Measurements from ENCODE around the gene LZTR1. TPM values are rescaled to one million over a fixed set of nuclear protein-coding genes. Genes with fewer than 3 reads are reported as not detected.

LZTR1 gene
- total and polyA plus RNA-seq, 2 experiments from 2014 or later: 9.2 to 39.9 TPM

GRCh38 chr22:21000207-21000986 lies 18.3 kb downstream of the LZTR1 start:
- ATAC-seq (no peak), DNase-seq (ENCODE audit: low spot score) (no peak)
- TF ChIP-seq CREB1 (CRISPR knock-in tag; IDR thresholded peaks at IDR 0.05; ENCODE audit: low read depth): no peak
- TF ChIP-seq ZNF462 (CRISPR knock-in tag; IDR thresholded peaks at IDR 0.05): no peak
- TF ChIP-seq CTCF (conservative IDR thresholded peaks at IDR 0.05; ENCODE audit: low read depth in 2 of 2): no peak
- TF ChIP-seq STAT1 (IDR thresholded peaks at IDR 0.05; ENCODE audit: unreplicated experiment): no peak
- Histone ChIP-seq H3K36me3 (ENCODE audit: insufficient read depth) (no peaks in the 10 kb centered on the region), H3K4me1 (ENCODE audit: insufficient read depth) (peaks cover 9% of the 10 kb centered on the region), H2AFZ (no peak overlapping the region), H3K79me2 (replicated peaks; ENCODE audit: insufficient read depth) (0 out of 2 replicates have a peak, but pooled peaks cover 4% of the 10 kb centered on the region), H3K27me3 (ENCODE audit: insufficient read depth) (no peaks in the 10 kb centered on the region), H3K27ac (ENCODE audit: low read depth) (no peak overlapping the region), H3K9me2 (ENCODE audit: insufficient read depth) (no peaks in the 10 kb centered on the region), H4K20me1 (replicated peaks; ENCODE audit: insufficient read depth) (no peaks in the 10 kb centered on the region), H3K4me2 (peak overlapping the region; percentile 96), H3F3A (replicated peaks; ENCODE audit: low read depth) (peaks cover 10% of the 10 kb centered on the region; the same call in 1 of the 2 replicates), H3K4me3 (peak overlapping the region; percentile 87)
- Mint-ChIP-seq H3K36me3 (ENCODE audit: low read depth) (peaks cover 20% of the 10 kb centered on the region; the same call in 1 of the 3 replicates), H3K9me3 (no peaks in the 10 kb centered on the region), H3K27me3 (ENCODE audit: insufficient read depth, low read depth, poor library complexity) (peaks cover 12% of the 10 kb centered on the region), H3K27ac (no peak overlapping the region), H3K4me1 (peaks cover 8% of the 10 kb centered on the region; the same call in 2 of the 3 replicates), H3K4me3 (peak overlapping the region; percentile 91)
